IPS-NIHi7 (cell line): ENCODE data around the gene OR5M10.
"Not testable (repeated sequence)": the region's sequence is repeated elsewhere in the genome, so short reads cannot be mapped to it uniquely, and the experiment has no call there.

Experiments used
- DNase-seq: peaks from one replicate; pipeline ENCODE4 v3.0.0; 2012; ENCODE audit warnings: mixed read lengths; ENCODE audit errors: extremely low spot score

Gene OR5M10

GRCh38 chr11:56577621-56578020, at the start of gene OR5M10:
TSS of gene OR5M10 (minus strand) at chr11:56577721. CDS start at chr11:56577721, 0 bp downstream.
- no peak for DNase-seq

- DNase-seq: no peak
Measured at GRCh38 chr11:56625946-56626345, 48.4 kb upstream of the OR5M10 start.

DNA sequence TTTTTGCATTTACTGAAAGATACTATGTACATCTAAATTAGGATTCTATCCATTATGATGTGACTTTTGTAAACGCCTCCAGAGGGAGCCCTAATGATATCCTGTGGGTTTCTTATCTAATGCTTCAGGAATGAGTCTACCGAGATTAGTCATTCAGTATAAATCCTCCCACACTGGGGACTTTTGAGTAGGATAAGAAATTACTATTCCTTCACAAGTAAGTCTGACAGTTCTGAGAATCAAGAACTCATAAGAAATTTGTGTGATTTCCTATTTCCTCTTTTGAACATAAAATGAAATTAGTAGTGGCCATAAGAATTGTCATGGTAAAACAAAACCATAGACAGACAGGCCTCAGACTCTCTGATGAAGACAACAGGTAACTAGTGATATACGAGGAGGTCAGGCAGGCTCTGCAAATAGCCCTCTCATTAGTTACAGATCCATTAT, 47.2 kb upstream of the OR5M10 start:
- peak; percentile 60 for DNase-seq

DNA sequence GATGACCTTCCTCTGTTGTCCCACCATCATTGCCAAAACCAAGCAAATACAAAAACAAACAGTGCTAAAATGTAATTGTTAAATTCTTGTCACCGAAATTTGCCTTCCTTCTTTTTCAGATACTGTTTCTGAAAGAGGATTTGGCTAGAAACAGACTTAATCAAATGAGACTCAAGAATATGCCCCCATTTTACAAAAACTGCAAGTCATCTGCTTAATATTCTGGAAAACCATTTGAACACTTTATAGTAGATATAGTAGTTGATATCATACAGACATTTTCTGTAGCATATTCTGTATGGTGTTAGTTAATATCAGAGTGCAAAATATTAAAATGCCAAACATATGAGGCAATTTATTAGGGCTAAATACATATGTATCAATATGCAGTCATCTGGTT, 33.7 kb upstream of the OR5M10 start:
- DNase-seq: no peak

DNA sequence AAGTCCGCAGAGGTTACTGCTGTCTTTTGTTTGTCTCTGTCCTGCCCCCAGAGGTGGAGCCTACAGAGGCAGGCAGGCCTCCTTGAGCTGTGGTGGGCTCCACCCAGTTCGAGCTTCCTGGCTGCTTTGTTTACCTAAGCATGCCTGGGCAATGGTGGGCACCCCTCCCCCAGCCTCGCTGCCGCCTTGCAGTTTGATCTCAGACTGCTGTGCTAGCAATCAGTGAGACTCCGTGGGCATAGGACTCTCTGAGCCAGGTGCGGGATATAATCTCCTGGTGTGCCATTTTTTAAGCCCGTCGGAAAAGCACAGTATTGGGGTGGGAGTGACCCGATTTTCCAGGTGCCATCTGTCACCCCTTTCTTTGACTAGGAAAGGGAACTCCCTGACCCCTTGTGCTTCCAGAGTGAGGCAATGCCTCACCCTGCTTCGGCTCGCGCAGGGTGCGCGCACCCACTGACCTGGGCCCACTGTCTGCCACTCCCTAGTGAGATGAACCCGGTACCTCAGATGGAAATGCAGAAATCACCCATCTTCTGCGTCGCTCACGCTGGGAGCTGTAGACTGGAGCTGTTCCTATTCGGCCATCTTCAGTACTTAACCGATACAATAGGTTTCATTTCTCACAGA, 14.7 kb upstream of the OR5M10 start:
- not testable (repeated sequence) for DNase-seq

- DNase-seq: no peak
Measured at GRCh38 chr11:56558574-56558973, 18.9 kb downstream of the OR5M10 start.

GRCh38 chr11:56554691-56555090, 22.8 kb downstream of the OR5M10 start:
- DNase-seq: not testable (repeated sequence)

GRCh38 chr11:56545531-56545930, 32.0 kb downstream of the OR5M10 start:
- DNase-seq: no peak

- DNase-seq: no peak
Measured at GRCh38 chr11:56543739-56544138, 33.8 kb downstream of the OR5M10 start.

GRCh38 chr11:56543157-56543556, 34.4 kb downstream of the OR5M10 start, which contains the start of gene OR5M11:
TSS of gene OR5M11 (minus strand) at chr11:56543257. CDS start at chr11:56543257, 0 bp downstream.
- no peak for DNase-seq

GRCh38 chr11:56533054-56533740, 44.3 kb downstream of the OR5M10 start:
- no peak for DNase-seq

DNA sequence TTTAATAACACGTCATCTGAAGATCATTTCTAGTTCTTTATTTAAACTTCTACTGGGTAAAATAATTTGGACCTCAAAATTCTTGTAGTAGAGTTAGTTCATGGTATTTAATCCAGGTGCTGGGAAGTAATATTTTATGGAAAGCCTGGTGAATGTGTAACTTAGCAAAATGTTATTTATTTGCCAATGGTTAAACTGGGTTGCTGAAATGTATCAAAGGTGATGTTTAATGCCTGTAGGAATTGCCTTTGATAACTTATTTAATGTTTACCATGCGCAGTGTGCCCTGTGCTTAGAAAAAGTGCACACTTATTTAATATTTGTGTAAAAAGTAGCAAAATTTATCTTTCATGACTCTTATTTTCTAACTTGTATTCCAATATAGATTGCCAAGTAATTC, 45.7 kb downstream of the OR5M10 start:
- no peak for DNase-seq
